IMR-90 (cell line): ENCODE results near the gene PHC3. TPM values are rescaled to one million over a fixed set of nuclear protein-coding genes. Genes with fewer than 3 reads are reported as not detected.
A peak's percentile ranks its signal among the peaks of the same experiment; 100 is the strongest.

ENCODE experiments used
- ATAC-seq: fragments of 200-7000 bp; cut with Tn5 transposase; 2 replicates; pipeline ENCODE4 v1.9.1; 2020; ENCODE audit warnings: low read depth, mild to moderate bottlenecking, moderate library complexity
- BruUV-seq: library from RNA; stranded (reverse); fragments of 400-500 nt; replicated peaks from 2 replicates; lab custom pipeline; 2021; lab: Mats Ljungman, UMichigan
- CTCF ChIA-PET: fragments of 300-600 bp; formaldehyde crosslinking; extraction: SDS; loops from one replicate; lab custom pipeline; 2021; ENCODE audit warnings: antibody characterized with exemption; lab: Yijun Ruan, JAX
- POLR2A ChIA-PET: fragments of 300-600 bp; sonication (Branson Sonifier 250); formaldehyde crosslinking; loops from one replicate; lab custom pipeline; 2022; ENCODE audit warnings: antibody characterized with exemption; ENCODE audit not compliant: unreplicated experiment; lab: Charles Lee
- DNase-seq: peaks from one replicate; pipeline ENCODE4 v3.0.0; 2013
- H2AFZ ChIP-seq: replicated peaks from 2 replicates; pipeline ENCODE3; 2013; ENCODE audit warnings: low read length, mild to moderate bottlenecking; ENCODE audit not compliant: poor library complexity
- H2AK5ac ChIP-seq: 2 replicates; pipeline ENCODE4 v1.6.1; 2013; ENCODE audit warnings: low read depth, low read length, inconsistent platforms
- H2AK9ac ChIP-seq: replicated peaks from 2 replicates; pipeline ENCODE3; 2013; ENCODE audit warnings: mild to moderate bottlenecking, low read depth, low read length, moderate library complexity; ENCODE audit not compliant: poor library complexity
- H2BK120ac ChIP-seq: 2 replicates; pipeline ENCODE4 v1.6.1; 2013; ENCODE audit warnings: low read depth, low read length, inconsistent platforms
- H2BK15ac ChIP-seq: 3 replicates; pipeline ENCODE4 v1.6.1; 2013; ENCODE audit warnings: low read depth, low read length, inconsistent platforms
- H2BK20ac ChIP-seq: 2 replicates; pipeline ENCODE4 v1.6.1; 2013; ENCODE audit warnings: low read depth, mild to moderate bottlenecking, inconsistent platforms, low read length, moderate library complexity
- H2BK5ac ChIP-seq: 2 replicates; pipeline ENCODE4 v1.6.1; 2013; ENCODE audit warnings: mild to moderate bottlenecking, low read depth, low read length, inconsistent platforms; ENCODE audit not compliant: poor library complexity, severe bottlenecking
- H3K14ac ChIP-seq: replicated peaks from 2 replicates; pipeline ENCODE4 v1.6.1; 2013; ENCODE audit warnings: low read depth, low read length, inconsistent platforms
- H3K18ac ChIP-seq: 2 replicates; pipeline ENCODE4 v1.6.1; 2013; ENCODE audit warnings: low read depth, low read length, control low read depth
- H3K23ac ChIP-seq: 2 replicates; pipeline ENCODE4 v1.6.1; 2013; ENCODE audit warnings: low read depth, low read length, inconsistent platforms
- H3K27ac ChIP-seq: 2 replicates; pipeline ENCODE4 v1.5.1; 2013; ENCODE audit warnings: mild to moderate bottlenecking, control low read depth, low read length; ENCODE audit not compliant: insufficient read depth
- H3K27me3 ChIP-seq: 2 replicates; pipeline ENCODE4 v1.6.1; 2013; ENCODE audit warnings: low read length; ENCODE audit not compliant: control insufficient read depth, insufficient read depth
- H3K36me3 ChIP-seq: 2 replicates; pipeline ENCODE4 v1.6.1; 2013; ENCODE audit warnings: low read length, mixed read lengths; ENCODE audit not compliant: control insufficient read depth, insufficient read depth
- H3K4ac ChIP-seq: 2 replicates; pipeline ENCODE4 v1.6.1; 2013; ENCODE audit warnings: low read depth, low read length, inconsistent platforms
- H3K4me1 ChIP-seq: 2 replicates; pipeline ENCODE4 v1.6.1; 2013; ENCODE audit warnings: low read length, mixed read lengths; ENCODE audit not compliant: control insufficient read depth, insufficient read depth
- H3K4me2 ChIP-seq: 2 replicates; pipeline ENCODE4 v1.6.1; 2013; ENCODE audit warnings: low read depth, mild to moderate bottlenecking, control low read depth, low read length, moderate library complexity
- H3K4me3 ChIP-seq: 2 replicates; pipeline ENCODE4 v1.5.1; 2013; ENCODE audit warnings: low read depth, mild to moderate bottlenecking, control low read depth, low read length, moderate library complexity; ENCODE audit not compliant: insufficient read depth
- H3K56ac ChIP-seq: 2 replicates; pipeline ENCODE4 v1.6.1; 2013; ENCODE audit warnings: low read length, inconsistent platforms; ENCODE audit not compliant: insufficient read depth; ENCODE audit errors: extremely low read depth
- H3K79me1 ChIP-seq, 2 experiments: 2 replicates each; pipeline ENCODE4 v1.6.1; 2013; ENCODE audit warnings: low read length in 2 of 2, inconsistent platforms in 1 of 2, low read depth in 1 of 2
- H3K9ac ChIP-seq: 2 replicates; pipeline ENCODE4 v1.6.1; 2013; ENCODE audit warnings: low read depth, low read length, control low read depth
- H3K9me1 ChIP-seq: 2 replicates; pipeline ENCODE4 v1.6.1; 2013; ENCODE audit warnings: low read length, inconsistent platforms; ENCODE audit not compliant: insufficient read depth
- H3K9me3 ChIP-seq: 2 replicates; pipeline ENCODE4 v1.6.1; 2013; ENCODE audit warnings: low read length; ENCODE audit not compliant: control insufficient read depth, insufficient read depth
- H4K20me1 ChIP-seq: 2 replicates; pipeline ENCODE4 v1.6.1; 2013; ENCODE audit warnings: low read length, inconsistent platforms; ENCODE audit not compliant: insufficient read depth
- H4K5ac ChIP-seq: 2 replicates; pipeline ENCODE4 v1.6.1; 2013; ENCODE audit warnings: mild to moderate bottlenecking, low read depth, low read length, control low read depth
- H4K8ac ChIP-seq, 2 experiments: 2 replicates each; pipeline ENCODE4 v1.6.1; 2013; ENCODE audit warnings: low read depth in 2 of 2, low read length in 2 of 2, control low read depth in 1 of 2, inconsistent platforms in 1 of 2
- H4K91ac ChIP-seq: 2 replicates; pipeline ENCODE4 v1.6.1; 2013; ENCODE audit warnings: low read depth, low read length, inconsistent platforms; ENCODE audit not compliant: insufficient read depth
- CEBPB ChIP-seq: IDR thresholded peaks from 2 replicates; pipeline ENCODE4 v1.6.1; 2012; ENCODE audit warnings: low read depth, low read length, improper control_type of control experiment
- MAFK ChIP-seq: IDR thresholded peaks from 2 replicates; pipeline ENCODE4 v1.6.1; 2012; ENCODE audit warnings: low read depth, low read length, improper control_type of control experiment
- WGBS, 2 experiments: methylation state at CpG; one replicate each; pipeline versions ENCODE4 v1.1.5 to v1.1.7; 2013; ENCODE audit warnings: missing lambda C conversion rate in 2 of 2; ENCODE audit not compliant: insufficient read length in 1 of 2; ENCODE audit errors: extremely low coverage in 2 of 2; 5-methylcytosine and 5-hydroxymethylcytosine counted together
- dilution Hi-C: fragments of 300-500 bp; cut with HindIII; formaldehyde crosslinking; loops from one replicate; pipeline ENCODE4 v1.14.3; 2018; ENCODE audit warnings: low sequenced_read_pairs; ENCODE audit not compliant: unreplicated experiment
- in situ Hi-C: fragments of 300-500 bp; cut with MboI; formaldehyde crosslinking; loops from 3 replicates; pipeline ENCODE4 v1.14.3; 2019; ENCODE audit warnings: low sequenced_read_pairs, inconsistent platforms, mixed read lengths
- intact Hi-C: fragments of 100-400 bp; cut with micrococcal nuclease; formaldehyde crosslinking; loops from 2 replicates; pipeline ENCODE4 v1.10.0; 2022
- polyA plus RNA-seq, 3 experiments: library from polyadenylated mRNA; depleted of rRNA; stranded (reverse); fragments of >200 nt; gene quantifications; 2 replicates each; pipeline ENCODE4 v1.2.3, GENCODE V29; 2012; ENCODE audit warnings: low replicate concordance in 1 of 3
- total RNA-seq: library from RNA; depleted of rRNA; stranded (reverse); fragments of >200 nt; gene quantifications from 2 replicates; pipeline ENCODE4 v1.2.3, GENCODE V29; 2012

The PHC3 gene
- total and polyA plus RNA-seq, 2 of the 4 experiments (the other 2 are of a cell fraction) = 18.3 to 26.3 TPM

DNA sequence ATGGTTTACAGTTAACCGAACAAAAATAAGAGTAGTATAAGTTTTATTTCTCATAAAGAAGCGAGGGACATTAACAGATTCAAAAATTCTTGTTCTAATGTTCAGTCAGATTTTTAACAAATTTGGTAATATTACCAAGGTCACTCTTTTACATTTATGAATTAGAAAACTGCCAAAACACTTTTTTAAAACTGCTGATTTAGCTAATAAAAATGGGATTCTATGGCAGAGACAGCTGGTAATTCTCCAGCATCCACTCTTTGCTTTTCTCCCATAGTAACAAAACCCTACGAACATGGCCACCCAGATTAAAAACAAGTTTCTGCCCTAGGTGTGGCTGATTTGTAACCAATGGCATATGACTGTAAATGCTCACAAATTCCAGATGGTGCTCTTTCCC lies 72.6 kb downstream of the PHC3 start:
- WGBS, 2 experiments = no CpG with 5 or more reads among the region's 3 CpGs

More for the DNA sequence above, 72.6 kb downstream of the PHC3 start:
- Histone ChIP-seq H2AK9ac (no peak overlapping the region), H3K14ac (no peak overlapping the region), H4K20me1 (no peaks in the 10 kb centered on the region), H3K4me2 (no peak overlapping the region), H3K23ac (no peak overlapping the region), H3K4ac (no peak overlapping the region), H4K8ac (no peak overlapping the region), H4K91ac (no peak overlapping the region; the same call in 1 of the 2 replicates), H3K79me1 (peaks cover 10 to 11% of the 10 kb centered on the region in 2 experiments; a peak in 3 of 4 replicates), H3K36me3 (peaks cover 13% of the 10 kb centered on the region), H3K27me3 (no peaks in the 10 kb centered on the region), H2BK20ac (no peak overlapping the region), H2BK120ac (no peak overlapping the region), H4K5ac (no peak overlapping the region), H3K4me1 (no peaks in the 10 kb centered on the region), H3K56ac (no peak overlapping the region), H2AK5ac (no peak overlapping the region), H3K18ac (no peak overlapping the region), H2BK15ac (no peak overlapping the region), H3K4me3 (no peak overlapping the region), H2BK5ac (no peak overlapping the region), H2AFZ (no peak overlapping the region), H3K9me1 (no peaks in the 10 kb centered on the region), H3K9ac (no peak overlapping the region), H3K27ac (no peak overlapping the region), H3K9me3 (no peaks in the 10 kb centered on the region)
- ATAC-seq = no peak
- no TSS peak for BruUV-seq
- in situ Hi-C loops = no loop called here
- intact Hi-C loops = no loop called here
- no peak for DNase-seq
- TF ChIP-seq CEBPB (no peak), MAFK (peak; percentile 79)
- dilution Hi-C loops = no loop called here
- ChIA-PET CTCF (no interaction called here), POLR2A (no interaction called here)
